ENCODE data around the gene CNTNAP5. TPM values are rescaled to one million over a fixed set of nuclear protein-coding genes. Genes with fewer than 3 reads are reported as not detected.

Gene CNTNAP5
- polyA plus RNA-seq, 4 donors = 0.03 to 0.12 TPM; not detected in 2

- H3K4me3 ChIP-seq (ENCODE audit: low read depth in 1 of 3, low read length in 3 of 3) = no peak overlapping the region
- peaks cover 0 to 19% (median 0%) of the 10 kb centered on the region in 3 donors for H3K4me1 ChIP-seq (ENCODE audit: control insufficient read depth in 3 of 3, insufficient read depth in 2 of 3, low read depth in 1 of 3, low read length in 2 of 3)
- FAIRE-seq (no peak), DNase-seq (peak; percentile 81 to 90)
- H3K27ac ChIP-seq (ENCODE audit: low read depth in 1 of 3, low read length in 2 of 3) = peak overlapping the region in 1 of 3 donors; percentile 81
- H3K9me3 ChIP-seq (ENCODE audit: control insufficient read depth in 2 of 2, insufficient read depth in 1 of 2, low read depth in 1 of 2, low read length in 1 of 2) = peaks cover 0 to 2% of the 10 kb centered on the region in 2 donors
- H3K27me3 ChIP-seq (ENCODE audit: control insufficient read depth in 3 of 3, insufficient read depth in 3 of 3, low read length in 3 of 3) = no peaks in the 10 kb centered on the region
- 14 to 45% (median 24%) methylated on average over 6 of the region's 6 CpGs for WGBS, 3 donors
- H3K36me3 ChIP-seq (ENCODE audit: control insufficient read depth in 3 of 3, insufficient read depth in 2 of 3, low read depth in 1 of 3, low read length in 3 of 3) = no peaks in the 10 kb centered on the region
These were observed 55.4 kb downstream of the CNTNAP5 start for GRCh38 chr2:124080281-124081153.

- peak; percentile 74 to 81 for DNase-seq
- Histone ChIP-seq H3K36me3 (ENCODE audit: control insufficient read depth in 3 of 3, insufficient read depth in 2 of 3, low read depth in 1 of 3, low read length in 3 of 3) (no peaks in the 10 kb centered on the region), H3K4me1 (ENCODE audit: control insufficient read depth in 3 of 3, insufficient read depth in 2 of 3, low read depth in 1 of 3, low read length in 2 of 3) (peaks cover 0 to 19% (median 0%) of the 10 kb centered on the region in 3 donors), H3K27me3 (ENCODE audit: control insufficient read depth in 3 of 3, insufficient read depth in 3 of 3, low read length in 3 of 3) (no peaks in the 10 kb centered on the region), H3K27ac (ENCODE audit: low read depth in 1 of 3, low read length in 2 of 3) (peak overlapping the region in 2 of 3 donors; percentile 60 to 81), H3K9me3 (ENCODE audit: control insufficient read depth in 2 of 2, insufficient read depth in 1 of 2, low read depth in 1 of 2, low read length in 1 of 2) (peaks cover 0 to 2% of the 10 kb centered on the region in 2 donors), H3K4me3 (ENCODE audit: low read depth in 1 of 3, low read length in 3 of 3) (no peak overlapping the region)
- 3 to 40% (median 14%) methylated on average over 1 of the region's 1 CpG for WGBS, 3 donors
- FAIRE-seq = peak; percentile 70
These were observed 56.1 kb downstream of the CNTNAP5 start for GRCh38 chr2:124081154-124081716.

GRCh38 chr2:124088616-124089015 lies 63.5 kb downstream of the CNTNAP5 start:
- no peaks in the 10 kb centered on the region for H3K36me3 ChIP-seq (ENCODE audit: control insufficient read depth in 3 of 3, insufficient read depth in 2 of 3, low read depth in 1 of 3, low read length in 3 of 3)
- peaks cover 0 to 7% of the 10 kb centered on the region in 2 donors for H3K9me3 ChIP-seq (ENCODE audit: control insufficient read depth in 2 of 2, insufficient read depth in 1 of 2, low read depth in 1 of 2, low read length in 1 of 2)
- no peak overlapping the region for H3K4me3 ChIP-seq (ENCODE audit: low read depth in 1 of 3, low read length in 3 of 3)
- FAIRE-seq = no peak
- H3K27me3 ChIP-seq (ENCODE audit: control insufficient read depth in 3 of 3, insufficient read depth in 3 of 3, low read length in 3 of 3) = no peaks in the 10 kb centered on the region
- H3K4me1 ChIP-seq (ENCODE audit: control insufficient read depth in 3 of 3, insufficient read depth in 2 of 3, low read depth in 1 of 3, low read length in 2 of 3) = peaks cover 1 to 19% (median 5%) of the 10 kb centered on the region in 3 donors
- peak; percentile 32 to 80 for DNase-seq
- 11 to 48% (median 11%) methylated on average over 2 of the region's 2 CpGs for WGBS, 3 donors
- H3K27ac ChIP-seq (ENCODE audit: low read depth in 1 of 3, low read length in 2 of 3) = no peak overlapping the region

- no peak for FAIRE-seq
- H3K9me3 ChIP-seq (ENCODE audit: control insufficient read depth in 2 of 2, insufficient read depth in 1 of 2, low read depth in 1 of 2, low read length in 1 of 2) = peaks cover 0 to 7% of the 10 kb centered on the region in 2 donors
- peaks cover 3 to 19% (median 5%) of the 10 kb centered on the region in 3 donors for H3K4me1 ChIP-seq (ENCODE audit: control insufficient read depth in 3 of 3, insufficient read depth in 2 of 3, low read depth in 1 of 3, low read length in 2 of 3)
- H3K27ac ChIP-seq (ENCODE audit: low read depth in 1 of 3, low read length in 2 of 3) = no peak overlapping the region
- WGBS, 3 donors = 28 to 53% (median 45%) methylated on average over 5 of the region's 5 CpGs
- no peak for DNase-seq
- no peaks in the 10 kb centered on the region for H3K36me3 ChIP-seq (ENCODE audit: control insufficient read depth in 3 of 3, insufficient read depth in 2 of 3, low read depth in 1 of 3, low read length in 3 of 3)
- H3K4me3 ChIP-seq (ENCODE audit: low read depth in 1 of 3, low read length in 3 of 3) = no peak overlapping the region
- no peaks in the 10 kb centered on the region for H3K27me3 ChIP-seq (ENCODE audit: control insufficient read depth in 3 of 3, insufficient read depth in 3 of 3, low read length in 3 of 3)
These were observed 66.6 kb downstream of the CNTNAP5 start for GRCh38 chr2:124091721-124092120.

GRCh38 chr2:124092651-124093050 lies 67.6 kb downstream of the CNTNAP5 start:
- H3K4me1 ChIP-seq (ENCODE audit: control insufficient read depth in 3 of 3, insufficient read depth in 2 of 3, low read depth in 1 of 3, low read length in 2 of 3) = peaks cover 3 to 19% (median 5%) of the 10 kb centered on the region in 3 donors
- WGBS, 3 donors = 17 to 50% (median 23%) methylated on average over 2 of the region's 2 CpGs
- DNase-seq = peak; percentile 45 to 68
- H3K27ac ChIP-seq (ENCODE audit: low read depth in 1 of 3, low read length in 2 of 3) = peak overlapping the region in 2 of 3 donors; percentile 24 to 26
- H3K4me3 ChIP-seq (ENCODE audit: low read depth in 1 of 3, low read length in 3 of 3) = no peak overlapping the region
- H3K9me3 ChIP-seq (ENCODE audit: control insufficient read depth in 2 of 2, insufficient read depth in 1 of 2, low read depth in 1 of 2, low read length in 1 of 2) = peaks cover 0 to 2% of the 10 kb centered on the region in 2 donors
- H3K36me3 ChIP-seq (ENCODE audit: control insufficient read depth in 3 of 3, insufficient read depth in 2 of 3, low read depth in 1 of 3, low read length in 3 of 3) = no peaks in the 10 kb centered on the region
- no peaks in the 10 kb centered on the region for H3K27me3 ChIP-seq (ENCODE audit: control insufficient read depth in 3 of 3, insufficient read depth in 3 of 3, low read length in 3 of 3)
- no peak for FAIRE-seq

- DNase-seq (no peak), FAIRE-seq (no peak)
- H3K4me1 ChIP-seq (ENCODE audit: control insufficient read depth in 3 of 3, insufficient read depth in 2 of 3, low read depth in 1 of 3, low read length in 2 of 3) = no peaks in the 10 kb centered on the region
- H3K9me3 ChIP-seq (ENCODE audit: control insufficient read depth in 2 of 2, insufficient read depth in 1 of 2, low read depth in 1 of 2, low read length in 1 of 2) = no peaks in the 10 kb centered on the region
- H3K27ac ChIP-seq (ENCODE audit: low read depth in 1 of 3, low read length in 2 of 3) = no peak overlapping the region
- 74 to 80% (median 79%) methylated on average over 1 of the region's 1 CpG for WGBS, 3 donors
- H3K4me3 ChIP-seq (ENCODE audit: low read depth in 1 of 3, low read length in 3 of 3) = no peak overlapping the region
- H3K27me3 ChIP-seq (ENCODE audit: control insufficient read depth in 3 of 3, insufficient read depth in 3 of 3, low read length in 3 of 3) = no peaks in the 10 kb centered on the region
- no peaks in the 10 kb centered on the region for H3K36me3 ChIP-seq (ENCODE audit: control insufficient read depth in 3 of 3, insufficient read depth in 2 of 3, low read depth in 1 of 3, low read length in 3 of 3)
These were observed 79.8 kb downstream of the CNTNAP5 start for GRCh38 chr2:124104914-124105313.

GRCh38 chr2:124112206-124112605 lies 87.1 kb downstream of the CNTNAP5 start:
- no peak for FAIRE-seq
- no peaks in the 10 kb centered on the region for H3K4me1 ChIP-seq (ENCODE audit: control insufficient read depth in 3 of 3, insufficient read depth in 2 of 3, low read depth in 1 of 3, low read length in 2 of 3)

GRCh38 chr2:124112966-124113365 lies 87.9 kb downstream of the CNTNAP5 start:
- no peaks in the 10 kb centered on the region for H3K9me3 ChIP-seq (ENCODE audit: control insufficient read depth in 2 of 2, insufficient read depth in 1 of 2, low read depth in 1 of 2, low read length in 1 of 2)
- FAIRE-seq (no peak), DNase-seq (no peak)
- WGBS, 3 donors = 38 to 50% (median 44%) methylated on average over 2 of the region's 2 CpGs
- H3K4me3 ChIP-seq (ENCODE audit: low read depth in 1 of 3, low read length in 3 of 3) = no peak overlapping the region
- H3K27ac ChIP-seq (ENCODE audit: low read depth in 1 of 3, low read length in 2 of 3) = no peak overlapping the region
- no peaks in the 10 kb centered on the region for H3K4me1 ChIP-seq (ENCODE audit: control insufficient read depth in 3 of 3, insufficient read depth in 2 of 3, low read depth in 1 of 3, low read length in 2 of 3)
- H3K36me3 ChIP-seq (ENCODE audit: control insufficient read depth in 3 of 3, insufficient read depth in 2 of 3, low read depth in 1 of 3, low read length in 3 of 3) = no peaks in the 10 kb centered on the region
- no peaks in the 10 kb centered on the region for H3K27me3 ChIP-seq (ENCODE audit: control insufficient read depth in 3 of 3, insufficient read depth in 3 of 3, low read length in 3 of 3)

More at GRCh38 chr2:124112206-124112605, 87.1 kb downstream of the CNTNAP5 start:
- DNase-seq = no peak
- H3K27ac ChIP-seq (ENCODE audit: low read depth in 1 of 3, low read length in 2 of 3) = no peak overlapping the region
- H3K9me3 ChIP-seq (ENCODE audit: control insufficient read depth in 2 of 2, insufficient read depth in 1 of 2, low read depth in 1 of 2, low read length in 1 of 2) = no peaks in the 10 kb centered on the region
- no peaks in the 10 kb centered on the region for H3K27me3 ChIP-seq (ENCODE audit: control insufficient read depth in 3 of 3, insufficient read depth in 3 of 3, low read length in 3 of 3)
- no peaks in the 10 kb centered on the region for H3K36me3 ChIP-seq (ENCODE audit: control insufficient read depth in 3 of 3, insufficient read depth in 2 of 3, low read depth in 1 of 3, low read length in 3 of 3)
- no peak overlapping the region for H3K4me3 ChIP-seq (ENCODE audit: low read depth in 1 of 3, low read length in 3 of 3)
